GM12878 (cell line): ENCODE measurements around the gene EI24.

Source experiments
- CHD4 ChIP-seq: fragments of 200-600 bp; sonication (generic); IDR thresholded peaks from 2 replicates; pipeline ENCODE4 v1.6.1; 2016; ENCODE audit warnings: mild to moderate bottlenecking
- ESRRA ChIP-seq: IDR thresholded peaks from 2 replicates; pipeline ENCODE4 v1.6.1; 2012; ENCODE audit warnings: mild to moderate bottlenecking, low read length, improper control_type of control experiment
- EZH2 ChIP-seq: IDR thresholded peaks from 2 replicates; pipeline ENCODE4 v1.6.1; 2012; ENCODE audit warnings: low read depth, mild to moderate bottlenecking, control low read depth, inconsistent platforms, low read length, borderline replicate concordance; ENCODE audit not compliant: control insufficient read depth
- FOXK2 ChIP-seq: fragments of 450-650 bp; IDR thresholded peaks from 2 replicates; pipeline ENCODE4 v1.6.1; 2017; ENCODE audit warnings: mild to moderate bottlenecking, moderate library complexity
- HCFC1 ChIP-seq: fragments of 150-350 bp; IDR thresholded peaks from 2 replicates; pipeline ENCODE4 v1.6.1; 2014; ENCODE audit warnings: low read length
- POLR2AphosphoS2 ChIP-seq: IDR thresholded peaks from 2 replicates; pipeline ENCODE4 v1.6.1; 2011; ENCODE audit warnings: low read depth, mild to moderate bottlenecking, low read length, improper control_type of control experiment, moderate library complexity
- RAD21 ChIP-seq: IDR thresholded peaks from 2 replicates; pipeline ENCODE4 v1.6.1; 2011; ENCODE audit warnings: mild to moderate bottlenecking, low read depth, low read length, moderate library complexity; ENCODE audit not compliant: insufficient read depth
- SREBF2 ChIP-seq: IDR thresholded peaks from 2 replicates; pipeline ENCODE4 v1.6.1; 2012; ENCODE audit warnings: mild to moderate bottlenecking, low read length
- ZNF24 ChIP-seq: fragments of 450-650 bp; IDR thresholded peaks from 2 replicates; pipeline ENCODE4 v1.6.1; 2017; ENCODE audit warnings: antibody characterized with exemption, mild to moderate bottlenecking
- TF ChIP-seq, protein P1 (sequence below), 3 experiments: IDR thresholded peaks in 2 of 3; conservative IDR thresholded peaks in 1 of 3; 2 replicates each; pipeline ENCODE4 v1.5.1; 2011; ENCODE audit warnings: low read depth in 3 of 3, low read length in 3 of 3, mild to moderate bottlenecking in 3 of 3, control low read depth in 2 of 3, moderate library complexity in 2 of 3, inconsistent platforms in 1 of 3, mixed read lengths in 1 of 3; ENCODE audit not compliant: control insufficient read depth in 2 of 3, insufficient read depth in 1 of 3; ENCODE audit errors: extremely low read depth in 1 of 3
- TF ChIP-seq, protein P2 (sequence below): IDR thresholded peaks from 2 replicates; pipeline ENCODE4 v1.6.1; 2012; ENCODE audit warnings: low read depth, low read length, improper control_type of control experiment
- TF ChIP-seq, protein P3 (sequence below): IDR thresholded peaks from 2 replicates; pipeline ENCODE4 v1.6.1; 2011; ENCODE audit warnings: mild to moderate bottlenecking, low read depth, low read length, moderate library complexity; ENCODE audit not compliant: insufficient replicate concordance

DNA sequence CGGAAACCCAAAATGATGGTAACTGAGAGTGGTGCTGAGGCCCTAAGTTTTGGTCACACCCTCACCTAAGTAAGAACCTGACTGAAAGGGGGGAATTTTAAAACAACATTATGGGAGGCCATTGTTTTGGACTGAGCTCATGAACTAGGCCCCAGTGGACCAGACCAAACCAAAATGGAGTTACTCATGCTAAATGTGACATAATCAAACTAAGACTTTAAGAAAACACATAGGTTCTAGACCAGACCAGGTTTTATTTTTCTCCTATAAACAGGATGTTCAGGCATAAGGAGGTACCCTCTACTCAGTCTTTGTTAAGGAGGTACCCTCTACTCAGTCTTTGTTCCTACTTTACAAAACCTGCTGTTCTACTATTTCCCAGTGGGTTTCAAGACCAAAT, 7.4 kb upstream of the EI24 start:
- no peak for TF ChIP-seq ESRRA
- TF ChIP-seq, protein P1, sequence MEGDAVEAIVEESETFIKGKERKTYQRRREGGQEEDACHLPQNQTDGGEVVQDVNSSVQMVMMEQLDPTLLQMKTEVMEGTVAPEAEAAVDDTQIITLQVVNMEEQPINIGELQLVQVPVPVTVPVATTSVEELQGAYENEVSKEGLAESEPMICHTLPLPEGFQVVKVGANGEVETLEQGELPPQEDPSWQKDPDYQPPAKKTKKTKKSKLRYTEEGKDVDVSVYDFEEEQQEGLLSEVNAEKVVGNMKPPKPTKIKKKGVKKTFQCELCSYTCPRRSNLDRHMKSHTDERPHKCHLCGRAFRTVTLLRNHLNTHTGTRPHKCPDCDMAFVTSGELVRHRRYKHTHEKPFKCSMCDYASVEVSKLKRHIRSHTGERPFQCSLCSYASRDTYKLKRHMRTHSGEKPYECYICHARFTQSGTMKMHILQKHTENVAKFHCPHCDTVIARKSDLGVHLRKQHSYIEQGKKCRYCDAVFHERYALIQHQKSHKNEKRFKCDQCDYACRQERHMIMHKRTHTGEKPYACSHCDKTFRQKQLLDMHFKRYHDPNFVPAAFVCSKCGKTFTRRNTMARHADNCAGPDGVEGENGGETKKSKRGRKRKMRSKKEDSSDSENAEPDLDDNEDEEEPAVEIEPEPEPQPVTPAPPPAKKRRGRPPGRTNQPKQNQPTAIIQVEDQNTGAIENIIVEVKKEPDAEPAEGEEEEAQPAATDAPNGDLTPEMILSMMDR (IDR thresholded peaks at IDR 0.05 in 2 of 3, conservative IDR thresholded peaks at IDR 0.05 in 1 of 3; ENCODE audit: control insufficient read depth in 2 of 3, extremely low read depth in 1 of 3, insufficient read depth in 1 of 3, low read depth in 3 of 3, low read length in 3 of 3) = no peak
- TF ChIP-seq POLR2AphosphoS2 = no peak
- TF ChIP-seq, protein P2, sequence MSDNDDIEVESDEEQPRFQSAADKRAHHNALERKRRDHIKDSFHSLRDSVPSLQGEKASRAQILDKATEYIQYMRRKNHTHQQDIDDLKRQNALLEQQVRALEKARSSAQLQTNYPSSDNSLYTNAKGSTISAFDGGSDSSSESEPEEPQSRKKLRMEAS = no peak
- no peak for TF ChIP-seq CHD4
- TF ChIP-seq EZH2 = no peak
- TF ChIP-seq, protein P3, sequence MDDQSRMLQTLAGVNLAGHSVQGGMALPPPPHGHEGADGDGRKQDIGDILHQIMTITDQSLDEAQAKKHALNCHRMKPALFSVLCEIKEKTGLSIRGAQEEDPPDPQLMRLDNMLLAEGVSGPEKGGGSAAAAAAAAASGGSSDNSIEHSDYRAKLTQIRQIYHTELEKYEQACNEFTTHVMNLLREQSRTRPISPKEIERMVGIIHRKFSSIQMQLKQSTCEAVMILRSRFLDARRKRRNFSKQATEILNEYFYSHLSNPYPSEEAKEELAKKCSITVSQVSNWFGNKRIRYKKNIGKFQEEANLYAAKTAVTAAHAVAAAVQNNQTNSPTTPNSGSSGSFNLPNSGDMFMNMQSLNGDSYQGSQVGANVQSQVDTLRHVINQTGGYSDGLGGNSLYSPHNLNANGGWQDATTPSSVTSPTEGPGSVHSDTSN = no peak
- TF ChIP-seq HCFC1 = no peak
- TF ChIP-seq SREBF2 = no peak
- no peak for TF ChIP-seq FOXK2
- no peak for TF ChIP-seq RAD21
- TF ChIP-seq ZNF24 = no peak
